NB4 (cell line): ENCODE data around the gene ITM2C.

Experiments used
- POLR2A ChIP-seq: IDR thresholded peaks from 2 replicates; pipeline ENCODE4 v1.6.1; 2011; ENCODE audit warnings: mild to moderate bottlenecking; ENCODE audit not compliant: insufficient read length; ENCODE audit errors: extremely low read depth
- TF ChIP-seq, protein P1 (sequence below): IDR thresholded peaks from 2 replicates; pipeline ENCODE4 v1.6.1; 2011; ENCODE audit warnings: low read depth, low read length
- TF ChIP-seq, protein P2 (sequence below): IDR thresholded peaks from one replicate; pipeline ENCODE4 v1.5.1; 2012; ENCODE audit warnings: low read depth, low read length

DNA sequence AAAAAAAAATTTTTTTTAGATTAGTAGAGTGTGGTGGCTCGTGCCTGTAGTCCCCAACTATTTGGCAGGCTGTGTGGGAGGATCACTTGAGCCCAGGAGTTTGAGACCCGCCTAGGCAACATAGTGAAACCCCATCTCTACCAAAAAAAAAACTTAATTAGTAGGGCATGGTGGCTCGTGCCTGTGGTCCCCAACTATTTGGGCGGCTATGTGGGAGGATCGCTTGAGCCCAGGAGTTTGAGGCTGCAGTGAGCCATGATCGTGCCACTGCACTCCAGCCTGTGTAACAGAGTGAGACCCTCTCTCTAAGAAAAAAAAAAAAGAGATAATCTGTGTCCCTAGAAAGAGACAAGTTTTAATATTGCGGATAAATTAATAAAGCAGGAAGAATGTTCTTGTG, 51.5 kb downstream of the ITM2C start:
- TF ChIP-seq, protein P1, sequence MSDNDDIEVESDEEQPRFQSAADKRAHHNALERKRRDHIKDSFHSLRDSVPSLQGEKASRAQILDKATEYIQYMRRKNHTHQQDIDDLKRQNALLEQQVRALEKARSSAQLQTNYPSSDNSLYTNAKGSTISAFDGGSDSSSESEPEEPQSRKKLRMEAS = no peak
- TF ChIP-seq, protein P2, sequence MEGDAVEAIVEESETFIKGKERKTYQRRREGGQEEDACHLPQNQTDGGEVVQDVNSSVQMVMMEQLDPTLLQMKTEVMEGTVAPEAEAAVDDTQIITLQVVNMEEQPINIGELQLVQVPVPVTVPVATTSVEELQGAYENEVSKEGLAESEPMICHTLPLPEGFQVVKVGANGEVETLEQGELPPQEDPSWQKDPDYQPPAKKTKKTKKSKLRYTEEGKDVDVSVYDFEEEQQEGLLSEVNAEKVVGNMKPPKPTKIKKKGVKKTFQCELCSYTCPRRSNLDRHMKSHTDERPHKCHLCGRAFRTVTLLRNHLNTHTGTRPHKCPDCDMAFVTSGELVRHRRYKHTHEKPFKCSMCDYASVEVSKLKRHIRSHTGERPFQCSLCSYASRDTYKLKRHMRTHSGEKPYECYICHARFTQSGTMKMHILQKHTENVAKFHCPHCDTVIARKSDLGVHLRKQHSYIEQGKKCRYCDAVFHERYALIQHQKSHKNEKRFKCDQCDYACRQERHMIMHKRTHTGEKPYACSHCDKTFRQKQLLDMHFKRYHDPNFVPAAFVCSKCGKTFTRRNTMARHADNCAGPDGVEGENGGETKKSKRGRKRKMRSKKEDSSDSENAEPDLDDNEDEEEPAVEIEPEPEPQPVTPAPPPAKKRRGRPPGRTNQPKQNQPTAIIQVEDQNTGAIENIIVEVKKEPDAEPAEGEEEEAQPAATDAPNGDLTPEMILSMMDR = no peak
- no peak for TF ChIP-seq POLR2A
